AG04449 (cell line): ENCODE data around the gene TBC1D17.

Experiments used
- CTCF ChIA-PET: fragments of 350-600 bp; formaldehyde crosslinking; extraction: SDS; loops from one replicate; lab custom pipeline; 2021; ENCODE audit warnings: antibody characterized with exemption; lab: Yijun Ruan, JAX
- POLR2A ChIA-PET: fragments of 400-600, 350-600 bp; formaldehyde crosslinking; extraction: SDS; loops from one replicate; lab custom pipeline; 2020; ENCODE audit warnings: antibody characterized with exemption, inconsistent platforms; lab: Yijun Ruan, JAX
- DNase-seq: peaks from one replicate; pipeline ENCODE4 v3.0.0-alpha.2; 2010; ENCODE audit warnings: low read depth, low spot score
- H3K4me3 ChIP-seq: 2 replicates; pipeline ENCODE4 v1.5.1; 2011; ENCODE audit warnings: low read depth, mild to moderate bottlenecking, control low read depth, low read length
- CTCF ChIP-seq: IDR thresholded peaks from one replicate; pipeline ENCODE4 v1.5.1; 2011; ENCODE audit warnings: mild to moderate bottlenecking, moderate library complexity, low read length, control low read depth, inconsistent platforms; ENCODE audit not compliant: insufficient read depth; ENCODE audit errors: missing control alignments

TBC1D17 gene

GRCh38 chr19:49855277-49855675 lies 22.2 kb upstream of the TBC1D17 start:
- POLR2A ChIA-PET: interaction anchor here (1.1 kb wide), 1 partner anchor 22 kb away, joined by 3 read pairs; the partner anchor contains the start of genes AKT1S1 and TBC1D17
- CTCF ChIA-PET: interaction anchor here (1.4 kb wide), 1 partner anchor 13 kb away, joined by 3 read pairs; no protein-coding TSS in a partner anchor
- no peak for DNase-seq
- TF ChIP-seq CTCF: no peak
- no peak overlapping the region for H3K4me3 ChIP-seq

- no peak for TF ChIP-seq CTCF
- CTCF ChIA-PET: no interaction called here
- no peak for DNase-seq
- H3K4me3 ChIP-seq: no peak overlapping the region
- POLR2A ChIA-PET: no interaction called here
Observed at GRCh38 chr19:49855676-49856573, 21.6 kb upstream of the TBC1D17 start.

GRCh38 chr19:49856574-49857021 lies 20.9 kb upstream of the TBC1D17 start:
- POLR2A ChIA-PET: no interaction called here
- DNase-seq: no peak
- CTCF ChIA-PET: interaction anchor here (1.0 kb wide), 1 partner anchor 12 kb away, joined by 3 read pairs; no protein-coding TSS in a partner anchor
- H3K4me3 ChIP-seq: no peak overlapping the region
- no peak for TF ChIP-seq CTCF

GRCh38 chr19:49857061-49857837 lies 20.3 kb upstream of the TBC1D17 start:
- ChIA-PET POLR2A (no interaction called here), CTCF (interaction anchor here (1.0 kb wide), 1 partner anchor 13 kb away, joined by 3 read pairs; no protein-coding TSS in a partner anchor)
- no peak for DNase-seq
- no peak overlapping the region for H3K4me3 ChIP-seq
- TF ChIP-seq CTCF: no peak

- DNase-seq: no peak
- POLR2A ChIA-PET: interaction anchor here (2.0 to 2.3 kb wide), 2 partner anchors 11 to 18 kb away, joined by 7 to 13 read pairs; no protein-coding TSS in a partner anchor
- no peak overlapping the region for H3K4me3 ChIP-seq
- CTCF ChIA-PET: interaction anchor here (1.0 kb wide), 1 partner anchor 14 kb away, joined by 3 read pairs; no protein-coding TSS in a partner anchor
- TF ChIP-seq CTCF: no peak
Observed at GRCh38 chr19:49857838-49858087, 19.7 kb upstream of the TBC1D17 start.
